ENCODE data around the gene CASR.

The CASR gene

GRCh38 chr3:122235147-122235546 lies 51.7 kb downstream of the CASR start:
- peaks cover 27% of the 10 kb centered on the region for H3K27me3 ChIP-seq (replicated peaks; ENCODE audit: control insufficient read depth, insufficient read depth, low read length)
- peaks cover 6% of the 10 kb centered on the region for H3K9me3 ChIP-seq (ENCODE audit: control insufficient read depth, low read length)
- no peaks in the 10 kb centered on the region for H3K36me3 ChIP-seq (ENCODE audit: control insufficient read depth, insufficient read depth, low read length, severe bottlenecking)
- H3K4me3 ChIP-seq (ENCODE audit: low read length): no peak overlapping the region
- H3K9ac ChIP-seq (ENCODE audit: low read length): no peak overlapping the region
- no peaks in the 10 kb centered on the region for H3K4me1 ChIP-seq (ENCODE audit: control insufficient read depth, insufficient read depth, low read length)
- no peak for DNase-seq (ENCODE audit: low read depth)

GRCh38 chr3:122239112-122239511 lies 55.6 kb downstream of the CASR start:
- H3K36me3 ChIP-seq (ENCODE audit: control insufficient read depth, insufficient read depth, low read length, severe bottlenecking): no peaks in the 10 kb centered on the region
- DNase-seq (ENCODE audit: low read depth): no peak
- H3K4me3 ChIP-seq (ENCODE audit: low read length): no peak overlapping the region
- H3K9me3 ChIP-seq (ENCODE audit: control insufficient read depth, low read length): no peaks in the 10 kb centered on the region
- no peak overlapping the region for H3K9ac ChIP-seq (ENCODE audit: low read length)
- no peaks in the 10 kb centered on the region for H3K4me1 ChIP-seq (ENCODE audit: control insufficient read depth, insufficient read depth, low read length)
- H3K27me3 ChIP-seq (replicated peaks; ENCODE audit: control insufficient read depth, insufficient read depth, low read length): peaks cover 7% of the 10 kb centered on the region

GRCh38 chr3:122245513-122246174 lies 62.2 kb downstream of the CASR start:
- no peaks in the 10 kb centered on the region for H3K9me3 ChIP-seq (ENCODE audit: control insufficient read depth, low read length)
- DNase-seq (ENCODE audit: low read depth): peak; percentile 45

GRCh38 chr3:122246199-122246598 lies 62.7 kb downstream of the CASR start:
- peak overlapping the region; percentile 65 for H3K4me3 ChIP-seq (ENCODE audit: low read length)
- H3K9ac ChIP-seq (ENCODE audit: low read length): peak overlapping the region; percentile 34
- peaks cover 9% of the 10 kb centered on the region for H3K27me3 ChIP-seq (replicated peaks; ENCODE audit: control insufficient read depth, insufficient read depth, low read length)
- H3K4me1 ChIP-seq (ENCODE audit: control insufficient read depth, insufficient read depth, low read length): no peaks in the 10 kb centered on the region
- peak; percentile 25 for DNase-seq (ENCODE audit: low read depth)
- H3K36me3 ChIP-seq (ENCODE audit: control insufficient read depth, insufficient read depth, low read length, severe bottlenecking): no peaks in the 10 kb centered on the region
- no peaks in the 10 kb centered on the region for H3K9me3 ChIP-seq (ENCODE audit: control insufficient read depth, low read length)

More at GRCh38 chr3:122245513-122246174, 62.2 kb downstream of the CASR start:
- no peaks in the 10 kb centered on the region for H3K36me3 ChIP-seq (ENCODE audit: control insufficient read depth, insufficient read depth, low read length, severe bottlenecking)
- peak overlapping the region; percentile 34 for H3K9ac ChIP-seq (ENCODE audit: low read length)
- H3K27me3 ChIP-seq (replicated peaks; ENCODE audit: control insufficient read depth, insufficient read depth, low read length): peaks cover 9% of the 10 kb centered on the region
- no peaks in the 10 kb centered on the region for H3K4me1 ChIP-seq (ENCODE audit: control insufficient read depth, insufficient read depth, low read length)
- H3K4me3 ChIP-seq (ENCODE audit: low read length): peak overlapping the region; percentile 65

- DNase-seq (ENCODE audit: low read depth): no peak
- H3K36me3 ChIP-seq (ENCODE audit: control insufficient read depth, insufficient read depth, low read length, severe bottlenecking): no peaks in the 10 kb centered on the region
- H3K9me3 ChIP-seq (ENCODE audit: control insufficient read depth, low read length): no peaks in the 10 kb centered on the region
- no peak overlapping the region for H3K4me3 ChIP-seq (ENCODE audit: low read length)
- H3K27me3 ChIP-seq (replicated peaks; ENCODE audit: control insufficient read depth, insufficient read depth, low read length): peaks cover 6% of the 10 kb centered on the region
- no peaks in the 10 kb centered on the region for H3K4me1 ChIP-seq (ENCODE audit: control insufficient read depth, insufficient read depth, low read length)
- no peak overlapping the region for H3K9ac ChIP-seq (ENCODE audit: low read length)
Observed at GRCh38 chr3:122247087-122247824, 63.8 kb downstream of the CASR start.

- peaks cover 6% of the 10 kb centered on the region for H3K27me3 ChIP-seq (replicated peaks; ENCODE audit: control insufficient read depth, insufficient read depth, low read length)
- no peak overlapping the region for H3K4me3 ChIP-seq (ENCODE audit: low read length)
- no peak overlapping the region for H3K9ac ChIP-seq (ENCODE audit: low read length)
- no peaks in the 10 kb centered on the region for H3K4me1 ChIP-seq (ENCODE audit: control insufficient read depth, insufficient read depth, low read length)
- no peaks in the 10 kb centered on the region for H3K9me3 ChIP-seq (ENCODE audit: control insufficient read depth, low read length)
- no peaks in the 10 kb centered on the region for H3K36me3 ChIP-seq (ENCODE audit: control insufficient read depth, insufficient read depth, low read length, severe bottlenecking)
- peak; percentile 13 for DNase-seq (ENCODE audit: low read depth)
Observed at GRCh38 chr3:122247825-122248185, 64.3 kb downstream of the CASR start.

- Histone ChIP-seq H3K27me3 (replicated peaks; ENCODE audit: control insufficient read depth, insufficient read depth, low read length) (peaks cover 6% of the 10 kb centered on the region), H3K36me3 (ENCODE audit: control insufficient read depth, insufficient read depth, low read length, severe bottlenecking) (no peaks in the 10 kb centered on the region), H3K9ac (ENCODE audit: low read length) (no peak overlapping the region), H3K9me3 (ENCODE audit: control insufficient read depth, low read length) (no peaks in the 10 kb centered on the region), H3K4me3 (ENCODE audit: low read length) (no peak overlapping the region), H3K4me1 (ENCODE audit: control insufficient read depth, insufficient read depth, low read length) (no peaks in the 10 kb centered on the region)
- DNase-seq (ENCODE audit: low read depth): no peak
Observed at GRCh38 chr3:122251428-122251827, 68.0 kb downstream of the CASR start.

GRCh38 chr3:122253581-122253980 lies 70.1 kb downstream of the CASR start:
- Histone ChIP-seq H3K4me1 (ENCODE audit: control insufficient read depth, insufficient read depth, low read length) (no peaks in the 10 kb centered on the region), H3K36me3 (ENCODE audit: control insufficient read depth, insufficient read depth, low read length, severe bottlenecking) (no peaks in the 10 kb centered on the region), H3K9ac (ENCODE audit: low read length) (no peak overlapping the region), H3K4me3 (ENCODE audit: low read length) (no peak overlapping the region), H3K9me3 (ENCODE audit: control insufficient read depth, low read length) (no peaks in the 10 kb centered on the region), H3K27me3 (replicated peaks; ENCODE audit: control insufficient read depth, insufficient read depth, low read length) (peaks cover 6% of the 10 kb centered on the region)
- no peak for DNase-seq (ENCODE audit: low read depth)

- H3K4me3 ChIP-seq (ENCODE audit: low read length): no peak overlapping the region
- H3K9me3 ChIP-seq (ENCODE audit: control insufficient read depth, low read length): no peaks in the 10 kb centered on the region
- DNase-seq (ENCODE audit: low read depth): no peak
- no peaks in the 10 kb centered on the region for H3K4me1 ChIP-seq (ENCODE audit: control insufficient read depth, insufficient read depth, low read length)
- H3K27me3 ChIP-seq (replicated peaks; ENCODE audit: control insufficient read depth, insufficient read depth, low read length): peaks cover 2% of the 10 kb centered on the region
- no peaks in the 10 kb centered on the region for H3K36me3 ChIP-seq (ENCODE audit: control insufficient read depth, insufficient read depth, low read length, severe bottlenecking)
- no peak overlapping the region for H3K9ac ChIP-seq (ENCODE audit: low read length)
Observed at GRCh38 chr3:122255757-122256439, 72.4 kb downstream of the CASR start.

- no peaks in the 10 kb centered on the region for H3K9me3 ChIP-seq (ENCODE audit: control insufficient read depth, low read length)
- no peaks in the 10 kb centered on the region for H3K36me3 ChIP-seq (ENCODE audit: control insufficient read depth, insufficient read depth, low read length, severe bottlenecking)
- H3K9ac ChIP-seq (ENCODE audit: low read length): no peak overlapping the region
- H3K4me3 ChIP-seq (ENCODE audit: low read length): no peak overlapping the region
- no peak for DNase-seq (ENCODE audit: low read depth)
- H3K4me1 ChIP-seq (ENCODE audit: control insufficient read depth, insufficient read depth, low read length): no peaks in the 10 kb centered on the region
- H3K27me3 ChIP-seq (replicated peaks; ENCODE audit: control insufficient read depth, insufficient read depth, low read length): peaks cover 20% of the 10 kb centered on the region
Observed at GRCh38 chr3:122257644-122258364, 74.3 kb downstream of the CASR start.
